K562 (cell line): ENCODE data around the gene GNA15. TPM values are rescaled to one million over a fixed set of nuclear protein-coding genes. Genes with fewer than 3 reads are reported as not detected.

Experiments
- ATF1 ChIP-seq, 2 experiments: fragments of 450-650 bp in 1 of 2; IDR thresholded peaks; 2 replicates each; pipeline ENCODE4 v1.6.1; 2016; ENCODE audit warnings: missing compliant biosample characterization in 1 of 2, missing genetic modification characterization in 1 of 2
- CCAR2 ChIP-seq: fragments of 200-400 bp; formaldehyde crosslinking; IDR thresholded peaks from 2 replicates; pipeline ENCODE4 v1.6.1; 2017; ENCODE audit warnings: mild to moderate bottlenecking, low read depth, low read length
- DACH1 ChIP-seq: fragments of 450-650 bp; IDR thresholded peaks from 2 replicates; pipeline ENCODE4 v1.6.1; 2018; ENCODE audit not compliant: partially characterized antibody
- E2F3 ChIP-seq: fragments of 250-450 bp; sonication (Bioruptor Pico); IDR thresholded peaks from 2 replicates; pipeline ENCODE4 v1.4.0; 2020; ENCODE audit warnings: mild to moderate bottlenecking
- EP300 ChIP-seq: IDR thresholded peaks from 2 replicates; pipeline ENCODE4 v1.6.1; 2012; ENCODE audit warnings: low read length, improper control_type of control experiment
- ETV1 ChIP-seq: fragments of 450-650 bp; conservative IDR thresholded peaks from 2 replicates; pipeline ENCODE4 v1.6.1; 2016; ENCODE audit warnings: missing genetic modification characterization, control low read depth, low read depth, missing compliant biosample characterization
- HNRNPUL1 ChIP-seq: fragments of 200-400 bp; formaldehyde crosslinking; IDR thresholded peaks from 2 replicates; pipeline ENCODE4 v1.6.1; 2017; ENCODE audit warnings: low read length
- L3MBTL2 ChIP-seq: fragments of 450-650 bp; IDR thresholded peaks from 2 replicates; pipeline ENCODE4 v1.6.1; 2016; ENCODE audit warnings: mild to moderate bottlenecking, moderate library complexity
- MAFK ChIP-seq: IDR thresholded peaks from 2 replicates; pipeline ENCODE4 v1.6.1; 2011; ENCODE audit warnings: low read length, improper control_type of control experiment
- MYC ChIP-seq, 2 experiments: fragments of 250-450 bp in 1 of 2; sonication (Bioruptor Pico) in 1 of 2; IDR thresholded peaks; 2 replicates each; pipeline versions ENCODE4 v1.5.1 to v1.6.1; 2012 to 2021; ENCODE audit warnings: low read depth in 2 of 2, borderline replicate concordance in 1 of 2, improper control_type of control experiment in 1 of 2, low read length in 1 of 2, mild to moderate bottlenecking in 1 of 2, moderate library complexity in 1 of 2
- NCOA4 ChIP-seq: fragments of 450-650 bp; IDR thresholded peaks from 2 replicates; pipeline ENCODE4 v1.6.1; 2018; ENCODE audit warnings: mild to moderate bottlenecking; ENCODE audit not compliant: partially characterized antibody
- NFATC3 ChIP-seq: fragments of 450-650 bp; IDR thresholded peaks from 2 replicates; pipeline ENCODE4 v1.6.1; 2017; ENCODE audit warnings: mild to moderate bottlenecking
- POLR2A ChIP-seq: fragments of 450-650 bp; conservative IDR thresholded peaks from 2 replicates; pipeline ENCODE4 v1.6.1; 2016
- RBM14 ChIP-seq: fragments of 200-400 bp; formaldehyde crosslinking; IDR thresholded peaks from 2 replicates; pipeline ENCODE4 v1.6.1; 2018; ENCODE audit warnings: low read depth, mild to moderate bottlenecking, low read length, moderate library complexity, borderline replicate concordance; ENCODE audit not compliant: insufficient read depth
- RFX7 ChIP-seq: fragments of 250-450 bp; sonication (Bioruptor Pico); IDR thresholded peaks from 2 replicates; pipeline ENCODE4 v1.5.1; 2021; ENCODE audit warnings: mild to moderate bottlenecking
- SIN3B ChIP-seq: fragments of 450-650 bp; IDR thresholded peaks from 2 replicates; pipeline ENCODE4 v1.6.1; 2017; ENCODE audit warnings: low read depth, mild to moderate bottlenecking, moderate library complexity
- SMARCB1 ChIP-seq: IDR thresholded peaks from 2 replicates; pipeline ENCODE4 v1.6.1; 2011; ENCODE audit warnings: improper control_type of control experiment, low read depth; ENCODE audit not compliant: insufficient read length
- SREBF2 ChIP-seq: sonication (generic); formaldehyde crosslinking; IDR thresholded peaks from 2 replicates; pipeline ENCODE4 v1.4.0; 2020; ENCODE audit warnings: mild to moderate bottlenecking, missing genetic modification reagents
- TEAD4 ChIP-seq, 2 experiments: sonication (generic) in 1 of 2; formaldehyde crosslinking in 1 of 2; IDR thresholded peaks; 2 replicates each; pipeline versions ENCODE4 v1.6.1 to v1.8.0; 2012 to 2022; ENCODE audit warnings: borderline replicate concordance in 1 of 2, inconsistent platforms in 1 of 2, low read length in 1 of 2, mild to moderate bottlenecking in 1 of 2, missing genetic modification reagents in 1 of 2
- ZNF436 ChIP-seq: fragments of 250-450, 450-650 bp; sonication (Bioruptor Pico); formaldehyde crosslinking; IDR thresholded peaks from 2 replicates; pipeline ENCODE4 v1.7.0; 2020; ENCODE audit warnings: mild to moderate bottlenecking
- polyA plus RNA-seq, 8 experiments: library from polyadenylated mRNA; depleted of rRNA in 4 of 8; stranded (reverse) in 5 of 8; unstranded in 3 of 8; fragments of >200 nt; fragmentation: Nextera tagmentation in 2 of 8; fragmentation: Illumina TruSeq in 1 of 8; extraction: Ambion mirVana in 2 of 8; extraction: Trizol in 1 of 8; gene quantifications; 2 replicates each; pipeline versions ENCODE4 v1.2.1 to v1.2.3, GENCODE V29; 2011 to 2014; ENCODE audit warnings: inconsistent platforms in 1 of 8, missing spikeins in 1 of 8
- total RNA-seq, 7 experiments: library from RNA; depleted of rRNA in 6 of 7; stranded (reverse); fragments of >200 nt in 6 of 7; fragmentation: Illumina TruSeq in 2 of 7; extraction: Trizol in 2 of 7; gene quantifications; 2 replicates each; pipeline versions ENCODE4 v1.2.1 to v1.2.3, GENCODE V29; 2011 to 2021; ENCODE audit warnings: low replicate concordance in 1 of 7
- TF ChIP-seq, protein P1 (sequence below): sonication (generic); formaldehyde crosslinking; IDR thresholded peaks from 2 replicates; pipeline ENCODE4 v1.8.0; 2022; ENCODE audit warnings: mild to moderate bottlenecking, missing genetic modification reagents
- TF ChIP-seq, protein P2 (sequence below): sonication (generic); formaldehyde crosslinking; IDR thresholded peaks from 2 replicates; pipeline ENCODE4 v1.8.1; 2022; ENCODE audit warnings: missing genetic modification reagents
- TF ChIP-seq, protein P3 (sequence below): fragments of 250-450 bp; sonication (Bioruptor Pico); IDR thresholded peaks from 2 replicates; pipeline ENCODE4 v1.8.0; 2022; ENCODE audit warnings: inconsistent platforms

Gene GNA15
- total and polyA plus RNA-seq, 9 of the 15 experiments (the other 6 are each of a cell fraction or from before 2014, with no cell fraction given): 0.03 to 0.24 (median 0.11) TPM; not detected in 1

DNA sequence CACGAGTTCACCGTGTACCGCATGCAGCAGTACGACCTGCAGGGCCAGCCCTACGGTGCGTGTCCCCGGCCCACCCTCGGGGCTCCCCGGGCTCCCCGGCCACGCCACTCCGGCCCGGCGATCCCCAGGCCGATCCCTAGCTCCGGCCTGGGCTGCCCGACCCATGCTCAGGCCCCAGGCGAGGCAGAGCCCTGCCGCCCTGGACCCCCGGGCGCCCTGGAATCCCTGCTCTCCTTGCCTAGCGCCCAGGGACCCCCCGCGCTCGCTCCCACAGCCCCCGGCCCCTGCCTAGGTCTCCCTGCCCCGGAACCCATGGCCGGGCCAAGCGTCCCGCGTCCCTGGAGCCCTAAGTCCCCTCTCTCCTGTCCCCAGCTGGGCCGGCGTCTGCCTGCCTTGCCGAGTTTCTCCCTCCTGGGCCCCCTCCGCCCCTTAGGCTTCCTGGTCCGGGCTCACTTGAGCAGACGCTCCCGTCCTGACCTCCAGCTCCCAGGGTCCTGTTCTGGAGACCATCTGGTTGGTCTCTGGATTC lies 50.4 kb downstream of the GNA15 start (continued):
- TF ChIP-seq, protein P1, sequence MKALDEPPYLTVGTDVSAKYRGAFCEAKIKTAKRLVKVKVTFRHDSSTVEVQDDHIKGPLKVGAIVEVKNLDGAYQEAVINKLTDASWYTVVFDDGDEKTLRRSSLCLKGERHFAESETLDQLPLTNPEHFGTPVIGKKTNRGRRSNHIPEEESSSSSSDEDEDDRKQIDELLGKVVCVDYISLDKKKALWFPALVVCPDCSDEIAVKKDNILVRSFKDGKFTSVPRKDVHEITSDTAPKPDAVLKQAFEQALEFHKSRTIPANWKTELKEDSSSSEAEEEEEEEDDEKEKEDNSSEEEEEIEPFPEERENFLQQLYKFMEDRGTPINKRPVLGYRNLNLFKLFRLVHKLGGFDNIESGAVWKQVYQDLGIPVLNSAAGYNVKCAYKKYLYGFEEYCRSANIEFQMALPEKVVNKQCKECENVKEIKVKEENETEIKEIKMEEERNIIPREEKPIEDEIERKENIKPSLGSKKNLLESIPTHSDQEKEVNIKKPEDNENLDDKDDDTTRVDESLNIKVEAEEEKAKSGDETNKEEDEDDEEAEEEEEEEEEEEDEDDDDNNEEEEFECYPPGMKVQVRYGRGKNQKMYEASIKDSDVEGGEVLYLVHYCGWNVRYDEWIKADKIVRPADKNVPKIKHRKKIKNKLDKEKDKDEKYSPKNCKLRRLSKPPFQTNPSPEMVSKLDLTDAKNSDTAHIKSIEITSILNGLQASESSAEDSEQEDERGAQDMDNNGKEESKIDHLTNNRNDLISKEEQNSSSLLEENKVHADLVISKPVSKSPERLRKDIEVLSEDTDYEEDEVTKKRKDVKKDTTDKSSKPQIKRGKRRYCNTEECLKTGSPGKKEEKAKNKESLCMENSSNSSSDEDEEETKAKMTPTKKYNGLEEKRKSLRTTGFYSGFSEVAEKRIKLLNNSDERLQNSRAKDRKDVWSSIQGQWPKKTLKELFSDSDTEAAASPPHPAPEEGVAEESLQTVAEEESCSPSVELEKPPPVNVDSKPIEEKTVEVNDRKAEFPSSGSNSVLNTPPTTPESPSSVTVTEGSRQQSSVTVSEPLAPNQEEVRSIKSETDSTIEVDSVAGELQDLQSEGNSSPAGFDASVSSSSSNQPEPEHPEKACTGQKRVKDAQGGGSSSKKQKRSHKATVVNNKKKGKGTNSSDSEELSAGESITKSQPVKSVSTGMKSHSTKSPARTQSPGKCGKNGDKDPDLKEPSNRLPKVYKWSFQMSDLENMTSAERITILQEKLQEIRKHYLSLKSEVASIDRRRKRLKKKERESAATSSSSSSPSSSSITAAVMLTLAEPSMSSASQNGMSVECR (CRISPR knock-in tag): peak; percentile 82; the same call in 1 of the 2 replicates
- TF ChIP-seq EP300 (no peak), MAFK (no peak), ETV1 (tag) (no peak), E2F3 (CRISPR knock-in tag) (no peak), HNRNPUL1 (no peak), ZNF436 (CRISPR knock-in tag) (no peak), NCOA4 (no peak), MYC (IDR thresholded peaks at IDR 0.05; ENCODE audit: low read depth, low read length) (no peak), MYC (CRISPR knock-in tag; IDR thresholded peaks at IDR 0.05; ENCODE audit: borderline replicate concordance, low read depth) (no peak), ATF1 (CRISPR knock-in tag; IDR thresholded peaks at IDR 0.05) (no peak), ATF1 (tag; IDR thresholded peaks at IDR 0.05) (no peak), CCAR2 (no peak), NFATC3 (no peak), POLR2A (no peak), SREBF2 (CRISPR knock-in tag) (no peak), SIN3B (peak; percentile 52; the same call in 1 of the 2 replicates), TEAD4 (IDR thresholded peaks at IDR 0.05; ENCODE audit: low read length) (no peak), TEAD4 (CRISPR knock-in tag; IDR thresholded peaks at IDR 0.05; ENCODE audit: borderline replicate concordance) (0 out of 2 replicates have a peak, but pooled peaks have one; percentile 14), RFX7 (CRISPR knock-in tag) (no peak), RBM14 (no peak), L3MBTL2 (no peak), SMARCB1 (no peak), DACH1 (no peak)
- TF ChIP-seq, protein P2, sequence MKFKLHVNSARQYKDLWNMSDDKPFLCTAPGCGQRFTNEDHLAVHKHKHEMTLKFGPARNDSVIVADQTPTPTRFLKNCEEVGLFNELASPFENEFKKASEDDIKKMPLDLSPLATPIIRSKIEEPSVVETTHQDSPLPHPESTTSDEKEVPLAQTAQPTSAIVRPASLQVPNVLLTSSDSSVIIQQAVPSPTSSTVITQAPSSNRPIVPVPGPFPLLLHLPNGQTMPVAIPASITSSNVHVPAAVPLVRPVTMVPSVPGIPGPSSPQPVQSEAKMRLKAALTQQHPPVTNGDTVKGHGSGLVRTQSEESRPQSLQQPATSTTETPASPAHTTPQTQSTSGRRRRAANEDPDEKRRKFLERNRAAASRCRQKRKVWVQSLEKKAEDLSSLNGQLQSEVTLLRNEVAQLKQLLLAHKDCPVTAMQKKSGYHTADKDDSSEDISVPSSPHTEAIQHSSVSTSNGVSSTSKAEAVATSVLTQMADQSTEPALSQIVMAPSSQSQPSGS (CRISPR knock-in tag): no peak
- TF ChIP-seq, protein P3, sequence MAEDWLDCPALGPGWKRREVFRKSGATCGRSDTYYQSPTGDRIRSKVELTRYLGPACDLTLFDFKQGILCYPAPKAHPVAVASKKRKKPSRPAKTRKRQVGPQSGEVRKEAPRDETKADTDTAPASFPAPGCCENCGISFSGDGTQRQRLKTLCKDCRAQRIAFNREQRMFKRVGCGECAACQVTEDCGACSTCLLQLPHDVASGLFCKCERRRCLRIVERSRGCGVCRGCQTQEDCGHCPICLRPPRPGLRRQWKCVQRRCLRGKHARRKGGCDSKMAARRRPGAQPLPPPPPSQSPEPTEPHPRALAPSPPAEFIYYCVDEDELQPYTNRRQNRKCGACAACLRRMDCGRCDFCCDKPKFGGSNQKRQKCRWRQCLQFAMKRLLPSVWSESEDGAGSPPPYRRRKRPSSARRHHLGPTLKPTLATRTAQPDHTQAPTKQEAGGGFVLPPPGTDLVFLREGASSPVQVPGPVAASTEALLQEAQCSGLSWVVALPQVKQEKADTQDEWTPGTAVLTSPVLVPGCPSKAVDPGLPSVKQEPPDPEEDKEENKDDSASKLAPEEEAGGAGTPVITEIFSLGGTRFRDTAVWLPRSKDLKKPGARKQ: no peak
